ENCODE results near the gene PAPOLG.
"Not testable (repeated sequence)": the region's sequence is repeated elsewhere in the genome, so short reads cannot be mapped to it uniquely, and the experiment has no call there.

Gene PAPOLG

DNA sequence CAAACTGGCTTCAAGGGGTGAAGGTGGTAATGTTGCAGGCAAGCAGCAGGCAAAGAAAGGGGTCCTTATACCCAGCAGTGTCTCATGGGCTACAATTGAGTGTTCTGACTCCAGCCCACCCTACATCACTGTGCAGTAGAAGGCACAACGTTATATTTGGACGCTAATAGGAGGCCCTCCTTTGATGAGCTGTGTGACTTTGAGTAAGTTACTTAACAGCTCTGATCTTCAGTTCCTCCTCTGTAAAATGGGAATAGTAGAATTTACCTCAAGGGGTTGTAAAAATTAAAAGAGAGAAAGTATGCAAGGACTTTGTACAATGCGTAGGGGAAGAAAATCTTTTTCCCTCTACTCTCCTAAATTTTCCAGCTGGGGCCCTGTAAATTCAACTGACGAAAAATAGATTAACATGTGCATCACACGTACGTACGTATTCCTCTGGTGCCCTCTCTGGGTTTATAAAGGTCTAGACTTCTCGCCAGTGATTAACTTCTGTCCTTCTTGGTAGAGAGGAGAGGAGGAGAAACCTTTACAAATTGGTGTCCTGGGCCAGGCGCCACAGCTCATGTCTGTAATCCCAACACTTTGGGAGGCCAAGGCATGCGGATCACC lies 67.7 kb downstream of the PAPOLG start:
- no peak for DNase-seq

- DNase-seq: no peak
Observed at GRCh38 chr2:60825666-60826065, 69.6 kb downstream of the PAPOLG start.

- no peak for DNase-seq
Observed at GRCh38 chr2:60826111-60826510, 70.0 kb downstream of the PAPOLG start.

GRCh38 chr2:60826860-60827259 lies 70.8 kb downstream of the PAPOLG start:
- DNase-seq: not testable (repeated sequence)

DNA sequence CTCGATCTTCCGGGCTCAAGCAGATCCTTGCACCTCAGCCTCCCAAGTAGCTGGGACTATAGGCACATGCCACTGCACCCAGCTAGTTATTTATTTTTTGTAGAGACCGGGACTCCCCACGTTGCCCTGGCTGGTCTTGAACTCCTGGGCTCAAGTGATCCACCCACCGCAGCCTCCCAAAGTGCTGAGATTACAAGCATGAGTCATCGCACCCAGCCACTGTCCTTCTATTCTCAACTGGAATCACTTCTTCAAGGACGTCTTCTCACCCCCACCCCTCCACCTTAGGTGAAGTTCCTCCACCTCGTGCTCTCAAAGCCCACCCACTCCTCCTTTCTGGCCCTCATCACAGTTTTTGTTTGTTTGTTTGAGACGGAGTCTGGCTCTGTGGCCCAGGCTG lies 71.3 kb downstream of the PAPOLG start:
- no peak for DNase-seq

DNA sequence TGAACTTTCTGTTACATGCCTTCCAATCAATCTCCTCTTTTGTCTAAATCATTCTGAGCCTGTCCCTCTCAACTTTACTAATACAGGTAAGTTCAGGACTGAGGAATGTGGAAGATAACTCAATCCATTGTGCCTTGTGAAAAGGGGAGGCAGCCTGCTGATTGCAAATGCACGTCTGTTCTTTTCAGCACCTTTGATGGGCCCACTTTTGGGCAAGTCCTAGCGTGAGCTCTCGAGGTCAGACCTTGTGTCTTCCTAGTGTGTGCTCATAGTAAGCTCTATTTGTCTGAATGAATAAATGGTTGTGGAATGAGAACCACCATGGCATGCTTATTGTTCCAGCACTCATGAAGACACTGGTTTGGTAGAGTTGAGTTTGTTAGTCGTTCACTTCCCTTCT lies 74.9 kb downstream of the PAPOLG start:
- DNase-seq: no peak

DNA sequence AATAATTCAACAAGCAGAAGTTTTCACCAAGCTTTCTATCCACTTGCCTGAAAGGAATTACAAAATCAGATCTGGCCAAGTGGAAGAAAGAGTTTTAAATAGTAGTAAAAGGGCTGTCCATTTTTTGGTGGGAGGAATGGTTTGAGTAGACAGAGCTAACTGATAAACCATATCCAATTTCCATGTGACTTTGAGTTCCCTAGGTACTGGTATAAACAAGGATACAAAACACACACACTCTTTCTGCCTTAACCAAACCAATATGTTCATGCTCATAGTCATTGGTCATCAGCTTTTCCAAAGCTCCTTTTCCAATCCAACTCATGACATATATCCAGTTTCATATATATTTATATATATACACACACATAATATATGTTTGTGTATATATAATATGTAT lies 75.9 kb downstream of the PAPOLG start:
- DNase-seq: no peak

- DNase-seq: no peak
Observed at GRCh38 chr2:60832621-60833020, 76.6 kb downstream of the PAPOLG start.

DNA sequence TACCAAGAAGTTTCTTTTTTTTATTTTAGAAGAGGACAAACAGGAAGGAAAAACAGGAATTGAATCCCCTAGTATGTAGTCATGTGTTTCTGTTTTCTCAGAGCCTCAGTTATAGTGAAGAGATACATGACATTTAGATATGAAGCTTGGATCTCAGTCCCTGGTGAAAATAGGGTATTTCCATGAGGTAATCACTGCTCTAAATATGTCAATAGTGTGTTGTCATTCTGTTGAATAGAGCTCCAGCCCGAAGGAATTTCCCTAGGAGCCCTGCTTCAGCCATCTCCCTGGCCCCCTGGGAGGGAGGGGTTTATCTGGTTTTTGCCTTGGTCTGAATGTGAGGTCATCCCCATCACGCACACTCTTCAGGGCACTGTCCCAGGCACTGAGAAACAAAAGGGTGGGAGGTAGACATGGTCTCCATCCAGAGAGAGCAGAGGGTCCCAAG lies 78.2 kb downstream of the PAPOLG start:
- no peak for DNase-seq

DNA sequence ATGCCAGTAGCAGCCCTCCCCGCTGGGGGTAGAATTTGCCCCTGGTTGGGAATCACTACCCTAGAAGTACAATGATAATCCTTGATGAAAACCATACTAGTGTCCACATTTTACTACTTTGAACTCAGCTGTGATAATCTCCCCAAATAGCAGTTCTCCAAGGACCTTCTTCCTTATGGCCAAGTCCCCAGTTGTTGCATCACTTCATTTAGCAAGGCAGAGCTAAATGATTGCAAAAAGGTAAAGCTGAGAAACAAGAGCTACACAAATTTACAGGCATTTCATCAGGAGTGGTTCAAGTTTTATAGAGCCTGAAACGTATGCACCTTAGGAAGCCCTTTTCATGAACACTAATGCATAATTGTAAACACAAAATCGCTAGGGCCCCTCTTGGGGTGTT lies 80.4 kb downstream of the PAPOLG start:
- no peak for DNase-seq

DNA sequence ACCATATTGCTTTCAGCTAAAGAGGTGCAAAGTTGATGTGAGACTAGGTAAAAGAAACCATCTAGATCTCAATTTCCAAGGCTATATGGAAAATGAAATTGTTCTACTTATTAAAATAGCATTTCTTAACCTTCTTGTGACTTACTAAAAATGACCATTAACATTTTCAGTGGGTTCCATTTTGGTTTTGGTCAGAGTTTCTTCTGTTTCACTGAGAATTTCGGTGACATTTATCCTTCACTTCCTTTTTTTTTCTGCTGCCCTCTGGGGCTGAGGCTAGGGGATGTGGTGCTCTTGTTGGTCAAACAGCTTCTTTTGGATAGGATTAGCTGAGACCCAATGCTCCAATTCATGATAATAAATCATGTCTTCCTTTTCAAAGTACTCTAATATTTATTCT lies 81.1 kb downstream of the PAPOLG start:
- DNase-seq: no peak

- no peak for DNase-seq
Observed at GRCh38 chr2:60838481-60838880, 82.4 kb downstream of the PAPOLG start.

DNA sequence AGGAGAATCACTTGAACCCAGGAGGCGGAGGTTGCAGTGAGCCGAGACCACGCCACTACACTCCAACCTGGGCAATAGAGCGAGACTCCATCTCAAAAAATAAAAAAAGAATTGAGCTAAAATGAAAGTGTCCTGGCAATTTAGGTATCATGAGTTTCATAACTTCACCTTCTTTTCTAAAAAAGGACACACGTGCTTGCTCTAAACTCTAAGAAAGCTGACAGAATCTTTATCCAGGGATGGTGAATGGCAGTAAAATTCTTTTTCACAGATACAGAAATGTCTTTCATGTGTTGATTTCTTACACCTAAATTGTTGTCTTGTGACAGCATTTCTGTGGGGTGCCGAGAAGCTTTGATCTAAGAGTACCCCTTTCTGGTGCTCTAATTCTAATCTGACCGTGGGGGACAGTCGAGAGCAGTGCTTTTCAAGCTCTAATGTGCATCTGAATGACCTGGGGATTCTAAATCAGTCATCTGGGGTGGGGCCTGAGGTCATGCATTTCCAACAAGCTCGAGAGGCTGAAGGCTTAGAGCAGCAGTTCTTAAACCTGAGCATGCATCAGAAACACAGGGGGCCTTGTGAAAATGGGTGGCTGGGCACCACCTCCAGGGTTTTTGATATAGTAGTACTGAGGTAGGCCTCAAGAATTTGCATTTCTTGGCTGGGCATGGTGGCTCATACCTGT lies 83.2 kb downstream of the PAPOLG start:
- DNase-seq: no peak

GRCh38 chr2:60840880-60841279 lies 84.8 kb downstream of the PAPOLG start:
- DNase-seq: no peak

- DNase-seq: no peak
Observed at GRCh38 chr2:60843006-60843405, 86.9 kb downstream of the PAPOLG start.

DNA sequence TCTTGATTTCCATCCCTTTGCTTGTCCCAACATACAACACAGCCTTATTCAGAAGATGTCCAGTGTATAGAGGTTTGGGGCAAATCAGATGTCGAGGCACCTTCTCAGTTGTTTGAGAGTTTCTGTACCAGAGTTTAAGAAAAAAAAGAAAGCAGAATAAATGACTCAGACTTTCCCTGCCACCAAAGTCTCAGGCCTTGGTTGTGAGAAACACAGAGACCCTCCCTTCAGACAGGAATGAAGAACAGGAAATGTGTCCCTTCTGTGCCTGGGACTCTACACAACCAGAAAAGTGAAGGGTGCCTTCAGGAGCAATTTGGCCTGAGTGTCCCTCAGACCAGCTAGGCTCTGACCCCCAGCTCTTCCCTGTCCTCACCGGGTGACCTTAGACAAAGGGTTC lies 88.0 kb downstream of the PAPOLG start:
- DNase-seq: no peak

- no peak for DNase-seq
Observed at GRCh38 chr2:60847854-60848253, 91.8 kb downstream of the PAPOLG start.

All from GF-D8 (cell line).